ENCODE data around the gene PSMD10. TPM values are rescaled to one million over a fixed set of nuclear protein-coding genes. Genes with fewer than 3 reads are reported as not detected.
A peak's percentile ranks its signal among the peaks of the same experiment; 100 is the strongest.

The PSMD10 gene
- total RNA-seq, 1 experiment from 2014 or later = 41.1 TPM

GRCh38 chrX:108097380-108097779 is 6.0 kb upstream of the PSMD10 start:
- Histone ChIP-seq H3K9me3 (no peaks in the 10 kb centered on the region), H3K4me1 (no peaks in the 10 kb centered on the region), H3K4me3 (ENCODE audit: low read depth, low read length) (no peak overlapping the region), H3K36me3 (ENCODE audit: control insufficient read depth, insufficient read depth, low read length) (no peaks in the 10 kb centered on the region), H3K27me3 (replicated peaks; ENCODE audit: control insufficient read depth, insufficient read depth, low read length) (no peaks in the 10 kb centered on the region)
- no TSS peak for BruUV-seq (replicated peaks)
- no peaks in the 10 kb centered on the region for H3K27me3 Mint-ChIP-seq (ENCODE audit: insufficient read depth, unreplicated experiment)
- no peak overlapping the region for H3K4me3 Mint-ChIP-seq (ENCODE audit: unreplicated experiment)
- no peak for TF ChIP-seq CTCF (IDR thresholded peaks at IDR 0.05; ENCODE audit: insufficient read depth in 1 of 2, low read depth in 1 of 2, low read length in 1 of 2, severe bottlenecking in 1 of 2, unreplicated experiment in 1 of 2)
- ChIA-PET CTCF (no interaction called here), POLR2A (no interaction called here)
- no peak for DNase-seq
- no peaks in the 10 kb centered on the region for H3K36me3 Mint-ChIP-seq (ENCODE audit: insufficient read depth, unreplicated experiment)
- H3K9me3 Mint-ChIP-seq (ENCODE audit: unreplicated experiment) = no peaks in the 10 kb centered on the region
- H3K4me1 Mint-ChIP-seq (ENCODE audit: low read depth, unreplicated experiment) = no peaks in the 10 kb centered on the region
- intact Hi-C loops (cut with micrococcal nuclease; ENCODE audit: unreplicated experiment) = no loop called here
- no peak overlapping the region for H3K27ac Mint-ChIP-seq (ENCODE audit: unreplicated experiment)

GRCh38 chrX:108091878-108092291 is 543 bp upstream of the PSMD10 start:
- Mint-ChIP-seq H3K27me3 (ENCODE audit: insufficient read depth, unreplicated experiment) (no peaks in the 10 kb centered on the region), H3K27ac (ENCODE audit: unreplicated experiment) (no peak overlapping the region), H3K4me1 (ENCODE audit: low read depth, unreplicated experiment) (no peaks in the 10 kb centered on the region), H3K4me3 (ENCODE audit: unreplicated experiment) (no peak overlapping the region), H3K9me3 (ENCODE audit: unreplicated experiment) (no peaks in the 10 kb centered on the region), H3K36me3 (ENCODE audit: insufficient read depth, unreplicated experiment) (no peaks in the 10 kb centered on the region)
- H3K27me3 ChIP-seq (replicated peaks; ENCODE audit: control insufficient read depth, insufficient read depth, low read length) = no peaks in the 10 kb centered on the region
- H3K36me3 ChIP-seq (ENCODE audit: control insufficient read depth, insufficient read depth, low read length) = no peaks in the 10 kb centered on the region
- intact Hi-C loops (cut with micrococcal nuclease; ENCODE audit: unreplicated experiment) = no loop called here
- POLR2A ChIA-PET = interaction anchor here (0.6 to 0.8 kb wide), 2 partner anchors 32 to 267 kb away, joined by 3 read pairs; no protein-coding TSS in a partner anchor
- no peaks in the 10 kb centered on the region for H3K9me3 ChIP-seq
- CTCF ChIA-PET = interaction anchor here (0.6 to 1.1 kb wide), 2 partner anchors 48 to 448 kb away, joined by 3 read pairs; no protein-coding TSS in a partner anchor
- TSS peak; percentile 53 for BruUV-seq (replicated peaks)
- DNase-seq = no peak
- H3K4me1 ChIP-seq = no peaks in the 10 kb centered on the region; the same call in 1 of the 2 replicates
- H3K4me3 ChIP-seq (ENCODE audit: low read depth, low read length) = peak overlapping the region; percentile 64
- no peak for TF ChIP-seq CTCF (IDR thresholded peaks at IDR 0.05; ENCODE audit: insufficient read depth in 1 of 2, low read depth in 1 of 2, low read length in 1 of 2, severe bottlenecking in 1 of 2, unreplicated experiment in 1 of 2)

GRCh38 chrX:108090491-108091263 is 665 bp downstream of the PSMD10 start:
- H3K4me3 Mint-ChIP-seq (ENCODE audit: unreplicated experiment) = no peak overlapping the region
- no peak overlapping the region for H3K27ac Mint-ChIP-seq (ENCODE audit: unreplicated experiment)
- H3K4me1 Mint-ChIP-seq (ENCODE audit: low read depth, unreplicated experiment) = no peaks in the 10 kb centered on the region
- H3K36me3 Mint-ChIP-seq (ENCODE audit: insufficient read depth, unreplicated experiment) = no peaks in the 10 kb centered on the region
- H3K27me3 Mint-ChIP-seq (ENCODE audit: insufficient read depth, unreplicated experiment) = no peaks in the 10 kb centered on the region
- POLR2A ChIA-PET = interaction anchor here (0.5 kb wide), 1 partner anchor 1447 kb away, joined by 4 read pairs; no protein-coding TSS in a partner anchor
- H3K27me3 ChIP-seq (replicated peaks; ENCODE audit: control insufficient read depth, insufficient read depth, low read length) = no peaks in the 10 kb centered on the region
- H3K9me3 Mint-ChIP-seq (ENCODE audit: unreplicated experiment) = no peaks in the 10 kb centered on the region
- H3K9me3 ChIP-seq = no peaks in the 10 kb centered on the region
- BruUV-seq (replicated peaks) = TSS peak; percentile 77
- CTCF ChIA-PET = interaction anchor here (0.6 kb wide), 1 partner anchor 214 kb away, joined by 3 read pairs; no protein-coding TSS in a partner anchor
- TF ChIP-seq CTCF (IDR thresholded peaks at IDR 0.05; ENCODE audit: insufficient read depth in 1 of 2, low read depth in 1 of 2, low read length in 1 of 2, severe bottlenecking in 1 of 2, unreplicated experiment in 1 of 2) = no peak
- intact Hi-C loops (cut with micrococcal nuclease; ENCODE audit: unreplicated experiment) = no loop called here
- peak overlapping the region; percentile 65 for H3K4me3 ChIP-seq (ENCODE audit: low read depth, low read length)
- no peaks in the 10 kb centered on the region; the same call in 1 of the 2 replicates for H3K4me1 ChIP-seq
- no peaks in the 10 kb centered on the region for H3K36me3 ChIP-seq (ENCODE audit: control insufficient read depth, insufficient read depth, low read length)
- DNase-seq = no peak
